Activated CD4-positive, alpha-beta T cell treated with anti-CD3 and anti-CD28 coated beads, Interleukin-2, amount 50 U/mL, for 16 hours (primary cell): ENCODE measurements around the gene PRKCZ.
"Not testable (repeated sequence)": the region's sequence is repeated elsewhere in the genome, so short reads cannot be mapped to it uniquely, and the experiment has no call there.

Experiments used
- DNase-seq: peaks from one replicate; pipeline ENCODE4 v3.0.0-alpha.2; 2020

PRKCZ gene

GRCh38 chr1:2090216-2090890 is 40.1 kb downstream of the PRKCZ start:
- DNase-seq = no peak

GRCh38 chr1:2091611-2092604 is 41.7 kb downstream of the PRKCZ start:
- DNase-seq = peak; percentile 35

- DNase-seq = no peak
Measured at GRCh38 chr1:2093055-2093454, 42.8 kb downstream of the PRKCZ start.

GRCh38 chr1:2093636-2094035 is 43.4 kb downstream of the PRKCZ start:
- no peak for DNase-seq

- DNase-seq = not testable (repeated sequence)
Measured at GRCh38 chr1:2094269-2095158, 44.3 kb downstream of the PRKCZ start.

- DNase-seq = no peak
Measured at GRCh38 chr1:2095394-2095793, 45.2 kb downstream of the PRKCZ start.

- DNase-seq = no peak
Measured at GRCh38 chr1:2095981-2096736, 45.9 kb downstream of the PRKCZ start.

- no peak for DNase-seq
Measured at GRCh38 chr1:2097386-2098300, 47.4 kb downstream of the PRKCZ start.

GRCh38 chr1:2098301-2098698 is 48.1 kb downstream of the PRKCZ start:
- DNase-seq = no peak

GRCh38 chr1:2098839-2099785 is 48.9 kb downstream of the PRKCZ start:
- no peak for DNase-seq

- DNase-seq = no peak
Measured at GRCh38 chr1:2099886-2100779, 49.9 kb downstream of the PRKCZ start.

- no peak for DNase-seq
Measured at GRCh38 chr1:2100780-2101108, 50.5 kb downstream of the PRKCZ start.

- no peak for DNase-seq
Measured at GRCh38 chr1:2101531-2101930, 51.3 kb downstream of the PRKCZ start.

- no peak for DNase-seq
Measured at GRCh38 chr1:2101946-2102345, 51.7 kb downstream of the PRKCZ start.

GRCh38 chr1:2102753-2103152 is 52.5 kb downstream of the PRKCZ start:
- DNase-seq = no peak

GRCh38 chr1:2103266-2103900 is 53.2 kb downstream of the PRKCZ start:
- no peak for DNase-seq

GRCh38 chr1:2103901-2104590 is 53.8 kb downstream of the PRKCZ start:
- DNase-seq = no peak
